Measurements from ENCODE around the gene CCDC74B.
"Not testable (repeated sequence)": the region's sequence is repeated elsewhere in the genome, so short reads cannot be mapped to it uniquely, and the experiment has no call there.

The CCDC74B gene

GRCh38 chr2:130120924-130121323, 24.0 kb downstream of the CCDC74B start:
- in situ Hi-C loops (cut with MboI; ENCODE audit: low sequenced_read_pairs), result not testable (repeated sequence)

- in situ Hi-C loops (cut with MboI; ENCODE audit: low sequenced_read_pairs), result not testable (repeated sequence)
These were observed 42.1 kb downstream of the CCDC74B start for GRCh38 chr2:130102597-130103363.
